ENCODE measurements around the gene PLXND1.
"Not testable (repeated sequence)": the region's sequence is repeated elsewhere in the genome, so short reads cannot be mapped to it uniquely, and the experiment has no call there.

The PLXND1 gene

GRCh38 chr3:129549006-129549800, 57.3 kb downstream of the PLXND1 start:
- ChIA-PET POLR2A (no interaction called here), CTCF (no interaction called here)
- TF ChIP-seq CTCF (IDR thresholded peaks at IDR 0.05; ENCODE audit: control extremely low read depth, extremely low read depth, low read depth, missing control alignments): no peak
- no peak for DNase-seq (ENCODE audit: extremely low spot score)

- POLR2A ChIA-PET: no interaction called here
- CTCF ChIA-PET: interaction anchor here (1.1 to 1.3 kb wide), 2 partner anchors 20 to 58 kb away, joined by 3 read pairs; no protein-coding TSS in a partner anchor
- no peak for TF ChIP-seq CTCF (IDR thresholded peaks at IDR 0.05; ENCODE audit: control extremely low read depth, extremely low read depth, low read depth, missing control alignments)
Observed at GRCh38 chr3:129548104-129548965, 58.1 kb downstream of the PLXND1 start.

GRCh38 chr3:129547241-129547640, 59.2 kb downstream of the PLXND1 start:
- no peak for DNase-seq (ENCODE audit: extremely low spot score)
- ChIA-PET POLR2A (no interaction called here), CTCF (interaction anchor here (1.1 to 1.3 kb wide), 2 partner anchors 21 to 57 kb away, joined by 3 read pairs; no protein-coding TSS in a partner anchor)
- TF ChIP-seq CTCF (IDR thresholded peaks at IDR 0.05; ENCODE audit: control extremely low read depth, extremely low read depth, low read depth, missing control alignments): no peak

More at GRCh38 chr3:129548104-129548965, 58.1 kb downstream of the PLXND1 start:
- DNase-seq (ENCODE audit: extremely low spot score): no peak

- CTCF ChIA-PET; POLR2A ChIA-PET; DNase-seq (ENCODE audit: extremely low spot score): not testable (repeated sequence)
Observed at GRCh38 chr3:129545951-129546350, 60.5 kb downstream of the PLXND1 start.

GRCh38 chr3:129543999-129544398, 62.5 kb downstream of the PLXND1 start:
- no peak for TF ChIP-seq CTCF (IDR thresholded peaks at IDR 0.05; ENCODE audit: control extremely low read depth, extremely low read depth, low read depth, missing control alignments)
- ChIA-PET CTCF (no interaction called here), POLR2A (no interaction called here)
- no peak for DNase-seq (ENCODE audit: extremely low spot score)

GRCh38 chr3:129543156-129543790, 63.2 kb downstream of the PLXND1 start, which contains the start of gene H1-8:
TSS of gene H1-8 (plus strand) at chr3:129543175. CDS start at chr3:129543219, 44 bp downstream.
- DNase-seq (ENCODE audit: extremely low spot score): no peak
- no peak for TF ChIP-seq CTCF (IDR thresholded peaks at IDR 0.05; ENCODE audit: control extremely low read depth, extremely low read depth, low read depth, missing control alignments)
- CTCF ChIA-PET: no interaction called here
- POLR2A ChIA-PET: no interaction called here
